Central memory CD8-positive, alpha-beta T cell (primary cell): ENCODE data around the gene TNNT1.
A peak's percentile ranks its signal among the peaks of the same experiment; 100 is the strongest.
"Not testable (repeated sequence)": the region's sequence is repeated elsewhere in the genome, so short reads cannot be mapped to it uniquely, and the experiment has no call there.

Source experiments
- ATAC-seq: fragments of 150-1000 bp; cut with Tn5 transposase; replicated peaks from 2 replicates; pipeline ENCODE4 v1.10.0; 2022; ENCODE audit warnings: mild to moderate bottlenecking, moderate FRiP score, moderate number of reproducible peaks; ENCODE audit not compliant: poor library complexity, severe bottlenecking; ENCODE audit errors: extremely low read depth
- DNase-seq, 2 donors: peaks; one replicate each; pipeline ENCODE4 v3.0.0; 2021; ENCODE audit warnings: low spot score in 2 of 2
- H3K27ac Mint-ChIP-seq: one replicate; pipeline ENCODE4 v1.8.0; 2022; ENCODE audit warnings: low read depth, mild to moderate bottlenecking, moderate library complexity, mixed read lengths
- H3K27me3 Mint-ChIP-seq: one replicate; pipeline ENCODE4 v1.8.0; 2022; ENCODE audit warnings: mixed read lengths
- H3K36me3 Mint-ChIP-seq: one replicate; pipeline ENCODE4 v1.8.0; 2022; ENCODE audit warnings: mild to moderate bottlenecking, moderate library complexity, mixed read lengths; ENCODE audit not compliant: insufficient read depth
- H3K4me1 Mint-ChIP-seq: one replicate; pipeline ENCODE4 v1.8.0; 2022; ENCODE audit warnings: mixed read lengths
- H3K4me3 Mint-ChIP-seq: one replicate; pipeline ENCODE4 v1.8.0; 2022; ENCODE audit warnings: mild to moderate bottlenecking, moderate library complexity, mixed read lengths
- H3K9me3 Mint-ChIP-seq: one replicate; pipeline ENCODE4 v1.8.0; 2022; ENCODE audit warnings: mixed read lengths

TNNT1 gene

DNA sequence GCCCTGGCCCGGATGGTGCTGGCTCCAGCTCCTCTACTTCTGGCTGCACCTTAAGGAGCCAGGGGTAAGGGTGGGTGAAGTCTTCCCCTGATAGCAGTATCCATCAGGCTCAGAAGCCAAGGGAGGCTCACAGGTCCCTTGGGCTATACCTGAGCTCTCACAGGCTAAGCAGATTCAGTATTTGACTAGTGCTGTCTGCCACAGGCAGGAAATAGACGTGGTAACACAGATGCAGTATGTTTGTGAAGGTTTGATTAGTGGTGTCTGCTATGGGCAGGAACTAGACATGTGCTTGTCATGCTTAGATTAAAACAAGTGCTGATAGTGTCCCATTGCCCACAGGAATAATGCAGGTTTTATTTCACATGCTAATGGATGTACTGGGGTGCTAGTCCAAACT is 27.1 kb upstream of the TNNT1 start:
- H3K9me3 Mint-ChIP-seq, result no peaks in the 10 kb centered on the region
- H3K36me3 Mint-ChIP-seq, result peaks cover 21% of the 10 kb centered on the region
- H3K4me3 Mint-ChIP-seq, result no peak overlapping the region
- no peak overlapping the region for H3K27ac Mint-ChIP-seq
- DNase-seq (no peak), ATAC-seq (no peak)
- peaks cover 40% of the 10 kb centered on the region for H3K4me1 Mint-ChIP-seq
- H3K27me3 Mint-ChIP-seq, result peaks cover 95% of the 10 kb centered on the region

GRCh38 chr19:55175117-55175867 is 26.3 kb upstream of the TNNT1 start:
- peaks cover 16% of the 10 kb centered on the region for H3K36me3 Mint-ChIP-seq
- peaks cover 40% of the 10 kb centered on the region for H3K4me1 Mint-ChIP-seq
- ATAC-seq (no peak), DNase-seq (no peak)
- peaks cover 95% of the 10 kb centered on the region for H3K27me3 Mint-ChIP-seq
- H3K27ac Mint-ChIP-seq, result no peak overlapping the region
- H3K4me3 Mint-ChIP-seq, result no peak overlapping the region
- H3K9me3 Mint-ChIP-seq, result no peaks in the 10 kb centered on the region

- H3K4me3 Mint-ChIP-seq, result peak overlapping the region; percentile 63
- H3K9me3 Mint-ChIP-seq, result no peaks in the 10 kb centered on the region
- H3K36me3 Mint-ChIP-seq, result peaks cover 14% of the 10 kb centered on the region
- DNase-seq, result no peak
- H3K27ac Mint-ChIP-seq, result no peak overlapping the region
- no peak for ATAC-seq
- H3K27me3 Mint-ChIP-seq, result peaks cover 95% of the 10 kb centered on the region
- peaks cover 34% of the 10 kb centered on the region for H3K4me1 Mint-ChIP-seq
Measured at GRCh38 chr19:55174425-55175116, 25.6 kb upstream of the TNNT1 start.

GRCh38 chr19:55173714-55174409 is 24.9 kb upstream of the TNNT1 start:
- peaks cover 27% of the 10 kb centered on the region for H3K4me1 Mint-ChIP-seq
- peak overlapping the region; percentile 63 for H3K4me3 Mint-ChIP-seq
- no peak overlapping the region for H3K27ac Mint-ChIP-seq
- ATAC-seq, result peak; percentile 35
- H3K36me3 Mint-ChIP-seq, result peaks cover 7% of the 10 kb centered on the region
- DNase-seq, result no peak
- no peaks in the 10 kb centered on the region for H3K9me3 Mint-ChIP-seq
- peaks cover 95% of the 10 kb centered on the region for H3K27me3 Mint-ChIP-seq

GRCh38 chr19:55173186-55173713 is 24.2 kb upstream of the TNNT1 start:
- Mint-ChIP-seq H3K36me3 (peaks cover 7% of the 10 kb centered on the region), H3K9me3 (no peaks in the 10 kb centered on the region), H3K4me1 (peaks cover 22% of the 10 kb centered on the region), H3K27me3 (peaks cover 95% of the 10 kb centered on the region), H3K27ac (peak overlapping the region; percentile 80), H3K4me3 (peak overlapping the region; percentile 63)
- DNase-seq (no peak), ATAC-seq (no peak)

- H3K27ac Mint-ChIP-seq, result peak overlapping the region; percentile 80
- H3K9me3 Mint-ChIP-seq, result no peaks in the 10 kb centered on the region
- peak overlapping the region; percentile 63 for H3K4me3 Mint-ChIP-seq
- peaks cover 22% of the 10 kb centered on the region for H3K4me1 Mint-ChIP-seq
- no peak for DNase-seq
- H3K27me3 Mint-ChIP-seq, result peaks cover 95% of the 10 kb centered on the region
- H3K36me3 Mint-ChIP-seq, result peaks cover 3% of the 10 kb centered on the region
- no peak for ATAC-seq
Measured at GRCh38 chr19:55172741-55173140, 23.7 kb upstream of the TNNT1 start.

GRCh38 chr19:55172318-55172717 is 23.3 kb upstream of the TNNT1 start:
- H3K27ac Mint-ChIP-seq, H3K9me3 Mint-ChIP-seq, H3K36me3 Mint-ChIP-seq, ATAC-seq, DNase-seq: not testable (repeated sequence)
- Mint-ChIP-seq H3K4me1 (peaks cover 22% of the 10 kb centered on the region), H3K4me3 (peak overlapping the region; percentile 63), H3K27me3 (peaks cover 95% of the 10 kb centered on the region)

GRCh38 chr19:55171440-55171839 is 22.4 kb upstream of the TNNT1 start:
- Mint-ChIP-seq H3K9me3 (no peaks in the 10 kb centered on the region), H3K27ac (peak overlapping the region; percentile 42), H3K36me3 (peaks cover 6% of the 10 kb centered on the region), H3K4me1 (peaks cover 30% of the 10 kb centered on the region), H3K27me3 (peaks cover 95% of the 10 kb centered on the region), H3K4me3 (peak overlapping the region; percentile 9)
- ATAC-seq, result no peak
- no peak for DNase-seq

- DNase-seq (no peak), ATAC-seq (no peak)
- Mint-ChIP-seq H3K27ac (no peak overlapping the region), H3K4me1 (peaks cover 28% of the 10 kb centered on the region), H3K4me3 (no peak overlapping the region), H3K9me3 (no peaks in the 10 kb centered on the region), H3K36me3 (peaks cover 9% of the 10 kb centered on the region), H3K27me3 (peaks cover 95% of the 10 kb centered on the region)
Measured at GRCh38 chr19:55169136-55169535, 20.1 kb upstream of the TNNT1 start.

- H3K27me3 Mint-ChIP-seq, result peaks cover 79% of the 10 kb centered on the region
- peak within 1 kb of the TSS; percentile 10 for H3K4me3 Mint-ChIP-seq
- peaks cover 10% of the 10 kb centered on the region for H3K36me3 Mint-ChIP-seq
- peaks cover 11% of the 10 kb centered on the region for H3K4me1 Mint-ChIP-seq
- peak within 1 kb of the TSS; percentile 58 for H3K27ac Mint-ChIP-seq
- DNase-seq (peak in 1 of 2 donors; percentile 23), ATAC-seq (peak; percentile 43)
- H3K9me3 Mint-ChIP-seq, result no peaks in the 10 kb centered on the region
Measured at GRCh38 chr19:55166530-55167268, 17.7 kb upstream of the TNNT1 start, which contains the start of gene DNAAF3. DNAAF3 (minus strand) TSS chr19:55166613; CDS start chr19:55166413, 200 bp downstream.

- peak; percentile 52 for ATAC-seq
- Mint-ChIP-seq H3K27me3 (peaks cover 73% of the 10 kb centered on the region), H3K27ac (peak overlapping the region; percentile 58), H3K4me3 (peak overlapping the region; percentile 10), H3K36me3 (peaks cover 8% of the 10 kb centered on the region), H3K9me3 (no peaks in the 10 kb centered on the region), H3K4me1 (peaks cover 11% of the 10 kb centered on the region)
- no peak for DNase-seq
Measured at GRCh38 chr19:55165952-55166529, 17.0 kb upstream of the TNNT1 start.
